Measurements from ENCODE around the gene ARMC12. TPM values are rescaled to one million over a fixed set of nuclear protein-coding genes. Genes with fewer than 3 reads are reported as not detected.

ARMC12 gene
- total and polyA plus RNA-seq, 2 of the 13 experiments (the other 11 are each of a cell fraction or from before 2014, with no cell fraction given): 1.3 TPM; not detected in 1

DNA sequence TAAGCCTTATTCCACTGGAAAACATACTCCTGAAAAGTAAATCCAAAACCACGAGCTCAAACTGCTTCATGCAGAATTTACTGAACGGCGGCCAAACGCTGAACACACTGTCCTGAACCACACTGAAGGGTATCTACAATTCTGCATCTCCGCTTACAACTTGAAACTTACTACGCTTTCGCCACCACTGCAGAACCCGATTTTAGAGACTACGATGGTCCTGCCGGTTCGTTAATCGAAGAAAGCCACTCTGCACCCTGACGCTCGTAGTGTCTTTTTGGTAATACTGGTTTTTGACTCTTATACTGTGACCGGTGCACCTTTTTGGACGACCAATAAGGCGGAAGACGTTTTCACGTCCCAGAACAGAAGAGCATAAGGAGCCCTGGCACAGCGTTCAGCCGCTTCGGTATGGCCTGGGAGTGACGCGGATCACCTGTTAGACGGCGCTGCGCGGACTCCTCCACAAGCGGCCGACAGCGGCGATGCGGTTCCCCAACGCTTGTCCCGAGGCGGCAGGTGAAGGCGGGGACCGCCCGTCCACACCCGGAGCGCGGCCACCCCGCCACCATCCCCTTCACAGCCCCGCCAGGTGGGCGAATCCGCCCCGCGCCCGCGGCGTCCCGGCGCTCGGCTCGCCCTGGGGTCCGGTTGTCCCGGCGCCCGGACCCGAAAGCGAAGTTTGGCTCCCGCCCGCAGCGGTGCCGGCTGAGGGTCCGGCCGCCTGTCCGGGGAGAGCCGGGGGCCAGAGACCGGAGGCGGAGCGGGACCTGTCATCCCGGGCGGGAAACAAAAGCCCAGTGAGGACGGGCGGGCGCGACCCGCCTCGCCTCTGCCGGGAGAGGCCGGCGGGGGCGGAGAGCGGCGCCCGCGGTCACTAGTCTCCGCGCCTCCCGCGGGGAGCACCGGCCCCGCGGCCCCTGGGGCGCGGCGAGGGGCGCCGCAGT, 48.9 kb upstream of the ARMC12 start (continued):
- TF ChIP-seq ZNF362 (CRISPR knock-in tag; IDR thresholded peaks at IDR 0.05; ENCODE audit: borderline replicate concordance): 0 out of 2 replicates have a peak, but pooled peaks have one; percentile 28
- TF ChIP-seq ZBTB7B (CRISPR knock-in tag; IDR thresholded peaks at IDR 0.05): no peak
- TF ChIP-seq ZNF776 (CRISPR knock-in tag; IDR thresholded peaks at IDR 0.05): 0 out of 2 replicates have a peak, but pooled peaks have one; percentile 26
- no peak for TF ChIP-seq MAFG (CRISPR knock-in tag; IDR thresholded peaks at IDR 0.05)
- no peak for TF ChIP-seq DNMT3B (CRISPR knock-in tag; conservative IDR thresholded peaks at IDR 0.05)
- TF ChIP-seq, protein P1, sequence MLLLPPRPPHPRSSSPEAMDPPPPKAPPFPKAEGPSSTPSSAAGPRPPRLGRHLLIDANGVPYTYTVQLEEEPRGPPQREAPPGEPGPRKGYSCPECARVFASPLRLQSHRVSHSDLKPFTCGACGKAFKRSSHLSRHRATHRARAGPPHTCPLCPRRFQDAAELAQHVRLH (CRISPR knock-in tag; IDR thresholded peaks at IDR 0.05; ENCODE audit: borderline replicate concordance, low read depth): 0 out of 2 replicates have a peak, but pooled peaks have one; percentile 40
- TF ChIP-seq, protein P2, sequence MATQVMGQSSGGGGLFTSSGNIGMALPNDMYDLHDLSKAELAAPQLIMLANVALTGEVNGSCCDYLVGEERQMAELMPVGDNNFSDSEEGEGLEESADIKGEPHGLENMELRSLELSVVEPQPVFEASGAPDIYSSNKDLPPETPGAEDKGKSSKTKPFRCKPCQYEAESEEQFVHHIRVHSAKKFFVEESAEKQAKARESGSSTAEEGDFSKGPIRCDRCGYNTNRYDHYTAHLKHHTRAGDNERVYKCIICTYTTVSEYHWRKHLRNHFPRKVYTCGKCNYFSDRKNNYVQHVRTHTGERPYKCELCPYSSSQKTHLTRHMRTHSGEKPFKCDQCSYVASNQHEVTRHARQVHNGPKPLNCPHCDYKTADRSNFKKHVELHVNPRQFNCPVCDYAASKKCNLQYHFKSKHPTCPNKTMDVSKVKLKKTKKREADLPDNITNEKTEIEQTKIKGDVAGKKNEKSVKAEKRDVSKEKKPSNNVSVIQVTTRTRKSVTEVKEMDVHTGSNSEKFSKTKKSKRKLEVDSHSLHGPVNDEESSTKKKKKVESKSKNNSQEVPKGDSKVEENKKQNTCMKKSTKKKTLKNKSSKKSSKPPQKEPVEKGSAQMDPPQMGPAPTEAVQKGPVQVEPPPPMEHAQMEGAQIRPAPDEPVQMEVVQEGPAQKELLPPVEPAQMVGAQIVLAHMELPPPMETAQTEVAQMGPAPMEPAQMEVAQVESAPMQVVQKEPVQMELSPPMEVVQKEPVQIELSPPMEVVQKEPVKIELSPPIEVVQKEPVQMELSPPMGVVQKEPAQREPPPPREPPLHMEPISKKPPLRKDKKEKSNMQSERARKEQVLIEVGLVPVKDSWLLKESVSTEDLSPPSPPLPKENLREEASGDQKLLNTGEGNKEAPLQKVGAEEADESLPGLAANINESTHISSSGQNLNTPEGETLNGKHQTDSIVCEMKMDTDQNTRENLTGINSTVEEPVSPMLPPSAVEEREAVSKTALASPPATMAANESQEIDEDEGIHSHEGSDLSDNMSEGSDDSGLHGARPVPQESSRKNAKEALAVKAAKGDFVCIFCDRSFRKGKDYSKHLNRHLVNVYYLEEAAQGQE (IDR thresholded peaks at IDR 0.05; ENCODE audit: borderline replicate concordance in 1 of 2, low read depth in 1 of 2, low read length in 2 of 2): no peak
- TF ChIP-seq, protein P3, sequence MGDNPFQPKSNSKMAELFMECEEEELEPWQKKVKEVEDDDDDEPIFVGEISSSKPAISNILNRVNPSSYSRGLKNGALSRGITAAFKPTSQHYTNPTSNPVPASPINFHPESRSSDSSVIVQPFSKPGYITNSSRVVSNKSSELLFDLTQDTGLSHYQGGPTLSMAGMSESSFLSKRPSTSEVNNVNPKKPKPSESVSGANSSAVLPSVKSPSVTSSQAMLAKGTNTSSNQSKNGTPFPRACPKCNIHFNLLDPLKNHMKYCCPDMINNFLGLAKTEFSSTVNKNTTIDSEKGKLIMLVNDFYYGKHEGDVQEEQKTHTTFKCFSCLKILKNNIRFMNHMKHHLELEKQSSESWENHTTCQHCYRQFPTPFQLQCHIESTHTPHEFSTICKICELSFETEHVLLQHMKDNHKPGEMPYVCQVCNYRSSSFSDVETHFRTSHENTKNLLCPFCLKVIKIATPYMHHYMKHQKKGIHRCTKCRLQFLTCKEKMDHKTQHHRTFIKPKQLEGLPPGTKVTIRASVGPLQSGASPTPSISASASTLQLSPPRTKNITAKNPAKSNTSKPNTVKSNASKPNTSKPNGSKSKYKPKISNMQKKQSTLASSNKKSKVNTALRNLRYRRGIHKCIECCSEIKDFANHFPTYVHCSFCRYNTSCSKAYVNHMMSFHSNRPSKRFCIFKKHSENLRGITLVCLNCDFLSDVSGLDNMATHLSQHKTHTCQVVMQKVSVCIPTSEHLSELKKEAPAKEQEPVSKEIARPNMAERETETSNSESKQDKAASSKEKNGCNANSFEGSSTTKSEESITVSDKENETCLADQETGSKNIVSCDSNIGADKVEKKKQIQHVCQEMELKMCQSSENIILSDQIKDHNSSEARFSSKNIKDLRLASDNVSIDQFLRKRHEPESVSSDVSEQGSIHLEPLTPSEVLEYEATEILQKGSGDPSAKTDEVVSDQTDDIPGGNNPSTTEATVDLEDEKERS (CRISPR knock-in tag; IDR thresholded peaks at IDR 0.05): no peak
- TF ChIP-seq ZNF629 (CRISPR knock-in tag; conservative IDR thresholded peaks at IDR 0.05): no peak; the same call in 1 of the 2 replicates
- TF ChIP-seq, protein P4, sequence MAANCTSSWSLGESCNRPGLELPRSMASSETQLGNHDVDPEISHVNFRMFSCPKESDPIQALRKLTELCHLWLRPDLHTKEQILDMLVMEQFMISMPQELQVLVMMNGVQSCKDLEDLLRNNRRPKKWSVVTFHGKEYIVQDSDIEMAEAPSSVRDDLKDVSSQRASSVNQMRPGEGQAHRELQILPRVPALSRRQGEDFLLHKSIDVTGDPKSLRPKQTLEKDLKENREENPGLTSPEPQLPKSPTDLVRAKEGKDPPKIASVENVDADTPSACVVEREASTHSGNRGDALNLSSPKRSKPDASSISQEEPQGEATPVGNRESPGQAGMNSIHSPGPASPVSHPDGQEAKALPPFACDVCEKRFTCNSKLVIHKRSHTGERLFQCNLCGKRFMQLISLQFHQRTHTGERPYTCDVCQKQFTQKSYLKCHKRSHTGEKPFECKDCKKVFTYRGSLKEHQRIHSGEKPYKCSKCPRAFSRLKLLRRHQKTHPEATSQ (CRISPR knock-in tag; IDR thresholded peaks at IDR 0.05; ENCODE audit: borderline replicate concordance): no peak
- TF ChIP-seq ZNF20 (CRISPR knock-in tag; IDR thresholded peaks at IDR 0.05): no peak
- TF ChIP-seq RAD51 (IDR thresholded peaks at IDR 0.05; ENCODE audit: borderline replicate concordance): no peak
- TF ChIP-seq ZNF382 (CRISPR knock-in tag; IDR thresholded peaks at IDR 0.05; ENCODE audit: borderline replicate concordance): no peak
- TF ChIP-seq ZNF562 (CRISPR knock-in tag; IDR thresholded peaks at IDR 0.05; ENCODE audit: borderline replicate concordance): no peak
- TF ChIP-seq ZNF282 (IDR thresholded peaks at IDR 0.05; ENCODE audit: partially characterized antibody): no peak
- no peak for TF ChIP-seq ATRX (CRISPR knock-in tag; IDR thresholded peaks at IDR 0.05; ENCODE audit: borderline replicate concordance)
- TF ChIP-seq CHCHD3 (CRISPR knock-in tag; IDR thresholded peaks at IDR 0.05): no peak

Measured in HepG2 (cell line).